Neuron (in vitro differentiated cells): ENCODE data around the gene PHLDB1.
"Not testable (repeated sequence)": the region's sequence is repeated elsewhere in the genome, so short reads cannot be mapped to it uniquely, and the experiment has no call there.

Source experiments
- H2AFZ ChIP-seq: one replicate; pipeline ENCODE4 v1.6.1; 2013; ENCODE audit warnings: low read depth, mild to moderate bottlenecking, inconsistent platforms, low read length, moderate library complexity
- H3K27me3 ChIP-seq: one replicate; pipeline ENCODE4 v1.6.1; 2013; ENCODE audit warnings: low read length; ENCODE audit not compliant: insufficient read depth
- H3K36me3 ChIP-seq: one replicate; pipeline ENCODE4 v1.6.1; 2013; ENCODE audit warnings: low read length; ENCODE audit not compliant: insufficient read depth
- H3K4me1 ChIP-seq: one replicate; pipeline ENCODE4 v1.6.1; 2013; ENCODE audit warnings: low read length; ENCODE audit not compliant: insufficient read depth
- H3K4me3 ChIP-seq: 2 replicates; pipeline ENCODE4 v1.5.1; 2013; ENCODE audit warnings: mild to moderate bottlenecking, low read length, moderate library complexity
- H3K9me3 ChIP-seq: one replicate; pipeline ENCODE4 v1.6.1; 2013; ENCODE audit warnings: low read length

The PHLDB1 gene

GRCh38 chr11:118609380-118610224 lies 2.2 kb downstream of the PHLDB1 start:
- Histone ChIP-seq H3K4me1 (peaks cover 44% of the 10 kb centered on the region), H3K9me3 (no peaks in the 10 kb centered on the region), H3K4me3 (no peak overlapping the region), H2AFZ (no peak overlapping the region), H3K27me3 (no peaks in the 10 kb centered on the region), H3K36me3 (no peaks in the 10 kb centered on the region)

GRCh38 chr11:118610225-118610772 lies 2.9 kb downstream of the PHLDB1 start:
- Histone ChIP-seq H2AFZ (no peak overlapping the region), H3K4me3 (no peak overlapping the region), H3K27me3 (no peaks in the 10 kb centered on the region), H3K9me3 (no peaks in the 10 kb centered on the region), H3K36me3 (no peaks in the 10 kb centered on the region), H3K4me1 (peaks cover 42% of the 10 kb centered on the region)

DNA sequence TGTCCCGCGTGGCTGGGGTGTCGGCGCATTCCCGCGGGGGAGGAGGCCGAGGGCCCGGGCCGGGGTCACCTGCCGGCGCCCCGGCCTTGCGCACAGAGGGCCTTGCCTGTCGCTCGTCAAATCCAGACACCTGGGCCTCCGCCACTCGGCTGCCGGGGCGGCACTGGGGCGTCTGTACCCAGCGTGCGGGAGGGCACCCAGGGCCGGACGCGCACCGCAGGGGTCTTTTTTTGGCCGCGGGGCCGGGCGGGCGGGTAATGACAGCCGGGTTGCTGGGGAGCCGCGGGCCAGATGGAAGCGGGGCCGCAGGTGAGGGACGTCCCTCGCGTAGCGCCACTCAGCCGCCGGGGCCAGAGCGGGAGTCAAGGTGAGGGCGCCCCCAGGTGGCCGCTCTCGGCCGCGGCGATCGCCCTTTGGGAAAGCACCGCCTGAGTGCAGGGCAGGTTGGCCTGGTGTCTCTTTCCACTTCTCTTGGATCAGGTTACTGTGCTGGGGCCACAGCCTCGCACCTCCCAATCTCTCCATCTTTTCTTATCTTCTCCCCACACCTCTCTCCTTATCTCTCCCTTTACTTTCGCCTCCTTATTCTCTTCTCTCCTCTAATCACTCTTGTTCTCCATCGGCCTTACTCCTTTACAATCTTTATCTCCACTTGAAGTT lies 3.5 kb downstream of the PHLDB1 start:
- H3K36me3 ChIP-seq, result no peaks in the 10 kb centered on the region
- no peak overlapping the region for H3K4me3 ChIP-seq
- no peaks in the 10 kb centered on the region for H3K27me3 ChIP-seq
- no peak overlapping the region for H2AFZ ChIP-seq
- peaks cover 42% of the 10 kb centered on the region for H3K4me1 ChIP-seq
- H3K9me3 ChIP-seq, result no peaks in the 10 kb centered on the region

GRCh38 chr11:118611433-118611795 lies 4.0 kb downstream of the PHLDB1 start:
- peaks cover 42% of the 10 kb centered on the region for H3K4me1 ChIP-seq

DNA sequence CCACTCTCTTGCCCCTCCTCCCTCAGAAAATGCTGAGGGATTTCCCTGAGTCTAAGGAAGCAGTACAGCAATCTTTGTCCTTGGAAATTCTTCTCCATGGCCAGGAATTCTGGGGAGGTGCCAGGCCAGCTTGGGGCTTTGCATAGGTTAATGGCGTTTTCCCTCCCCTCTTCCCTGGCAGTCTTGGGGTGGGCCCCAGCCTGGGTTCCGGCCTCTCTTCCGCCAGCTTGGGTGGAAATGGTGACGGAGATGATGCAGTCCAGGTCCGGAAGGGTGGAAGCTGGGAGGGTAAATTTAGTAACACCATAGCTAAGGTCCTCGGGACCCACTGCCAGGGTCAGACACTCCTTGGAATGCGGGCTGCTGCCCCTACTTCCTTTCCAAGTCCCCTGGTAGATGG lies 5.0 kb downstream of the PHLDB1 start:
- H3K4me1 ChIP-seq, result peaks cover 44% of the 10 kb centered on the region
- H2AFZ ChIP-seq, result no peak overlapping the region
- no peaks in the 10 kb centered on the region for H3K9me3 ChIP-seq
- no peaks in the 10 kb centered on the region for H3K36me3 ChIP-seq
- no peaks in the 10 kb centered on the region for H3K27me3 ChIP-seq
- no peak overlapping the region for H3K4me3 ChIP-seq

More at GRCh38 chr11:118611433-118611795, 4.0 kb downstream of the PHLDB1 start:
- H3K27me3 ChIP-seq, H3K4me3 ChIP-seq, H3K36me3 ChIP-seq, H3K9me3 ChIP-seq, H2AFZ ChIP-seq: not testable (repeated sequence)

GRCh38 chr11:118614511-118614910 lies 7.1 kb downstream of the PHLDB1 start:
- H2AFZ ChIP-seq, result no peak overlapping the region
- H3K4me1 ChIP-seq, result peaks cover 66% of the 10 kb centered on the region
- H3K4me3 ChIP-seq, result no peak overlapping the region
- no peaks in the 10 kb centered on the region for H3K9me3 ChIP-seq
- no peaks in the 10 kb centered on the region for H3K27me3 ChIP-seq
- H3K36me3 ChIP-seq, result no peaks in the 10 kb centered on the region

DNA sequence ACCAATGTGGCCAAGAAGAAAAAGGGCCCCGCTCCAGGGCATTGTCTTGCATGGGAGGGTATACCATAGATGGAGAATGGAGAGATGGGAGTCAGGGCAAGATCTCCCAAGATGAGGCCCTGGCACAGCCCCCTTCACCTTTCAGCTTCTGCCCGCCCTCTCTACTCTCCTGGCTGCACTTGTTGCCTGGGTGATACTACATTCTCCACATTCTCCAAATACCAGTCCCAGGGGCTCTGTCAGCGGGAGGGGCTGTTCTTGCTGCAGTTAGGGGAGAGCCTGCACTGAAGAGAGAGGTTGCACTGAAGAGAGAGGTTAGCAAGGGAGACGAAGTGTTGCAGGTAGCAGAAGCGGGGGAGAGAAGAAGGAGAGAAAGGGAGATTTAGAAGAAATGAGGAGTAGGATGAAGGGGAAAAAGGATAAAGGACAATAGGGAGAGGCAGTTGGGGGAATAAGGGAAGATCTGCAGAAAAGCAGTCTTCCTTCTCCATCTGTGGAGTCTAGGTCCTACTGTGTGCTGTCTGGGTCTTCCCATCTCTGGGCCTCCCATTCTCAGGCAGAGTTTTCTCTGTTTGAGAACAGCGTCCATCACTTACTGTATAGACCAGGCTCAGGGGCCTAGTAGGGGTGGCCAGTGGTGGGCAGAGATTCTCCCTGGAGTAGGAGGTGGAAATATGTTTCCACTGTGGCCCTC lies 8.0 kb downstream of the PHLDB1 start:
- H3K9me3 ChIP-seq, result no peaks in the 10 kb centered on the region
- peaks cover 72% of the 10 kb centered on the region for H3K4me1 ChIP-seq
- H3K27me3 ChIP-seq, result no peaks in the 10 kb centered on the region
- H2AFZ ChIP-seq, result no peak overlapping the region
- no peak overlapping the region for H3K4me3 ChIP-seq
- no peaks in the 10 kb centered on the region for H3K36me3 ChIP-seq

DNA sequence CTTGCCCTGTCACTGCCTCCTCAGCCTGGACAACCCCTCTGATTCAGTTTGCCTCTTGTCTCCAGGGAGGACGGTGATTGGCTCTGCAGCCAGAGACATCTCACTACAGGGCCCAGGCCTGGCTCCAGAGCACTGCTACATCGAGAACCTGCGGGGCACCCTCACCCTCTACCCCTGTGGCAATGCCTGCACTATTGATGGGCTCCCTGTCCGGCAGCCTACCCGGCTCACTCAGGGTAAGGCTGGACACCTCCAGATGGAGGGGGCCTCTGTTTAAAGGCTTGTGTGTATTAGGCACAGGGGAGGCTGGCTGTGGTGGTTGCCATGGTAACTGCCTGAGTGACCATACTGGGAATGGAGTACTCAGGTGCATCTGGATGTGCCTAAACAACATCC lies 8.6 kb downstream of the PHLDB1 start:
- H3K27me3 ChIP-seq, result no peaks in the 10 kb centered on the region
- H3K4me3 ChIP-seq, result no peak overlapping the region
- H2AFZ ChIP-seq, result no peak overlapping the region
- peaks cover 77% of the 10 kb centered on the region for H3K4me1 ChIP-seq
- H3K9me3 ChIP-seq, result no peaks in the 10 kb centered on the region
- H3K36me3 ChIP-seq, result no peaks in the 10 kb centered on the region

- H2AFZ ChIP-seq, result peak overlapping the region; percentile 13
- H3K9me3 ChIP-seq, result no peaks in the 10 kb centered on the region
- H3K4me3 ChIP-seq, result peak overlapping the region; percentile 27
- H3K36me3 ChIP-seq, result no peaks in the 10 kb centered on the region
- H3K4me1 ChIP-seq, result peaks cover 84% of the 10 kb centered on the region
- H3K27me3 ChIP-seq, result no peaks in the 10 kb centered on the region
Observed at GRCh38 chr11:118618115-118618990, 10.9 kb downstream of the PHLDB1 start.

- H3K4me3 ChIP-seq, result peak overlapping the region; percentile 27
- no peaks in the 10 kb centered on the region for H3K9me3 ChIP-seq
- peak overlapping the region; percentile 13 for H2AFZ ChIP-seq
- no peaks in the 10 kb centered on the region for H3K36me3 ChIP-seq
- H3K4me1 ChIP-seq, result peaks cover 78% of the 10 kb centered on the region
- H3K27me3 ChIP-seq, result no peaks in the 10 kb centered on the region
Observed at GRCh38 chr11:118618991-118619375, 11.6 kb downstream of the PHLDB1 start.

DNA sequence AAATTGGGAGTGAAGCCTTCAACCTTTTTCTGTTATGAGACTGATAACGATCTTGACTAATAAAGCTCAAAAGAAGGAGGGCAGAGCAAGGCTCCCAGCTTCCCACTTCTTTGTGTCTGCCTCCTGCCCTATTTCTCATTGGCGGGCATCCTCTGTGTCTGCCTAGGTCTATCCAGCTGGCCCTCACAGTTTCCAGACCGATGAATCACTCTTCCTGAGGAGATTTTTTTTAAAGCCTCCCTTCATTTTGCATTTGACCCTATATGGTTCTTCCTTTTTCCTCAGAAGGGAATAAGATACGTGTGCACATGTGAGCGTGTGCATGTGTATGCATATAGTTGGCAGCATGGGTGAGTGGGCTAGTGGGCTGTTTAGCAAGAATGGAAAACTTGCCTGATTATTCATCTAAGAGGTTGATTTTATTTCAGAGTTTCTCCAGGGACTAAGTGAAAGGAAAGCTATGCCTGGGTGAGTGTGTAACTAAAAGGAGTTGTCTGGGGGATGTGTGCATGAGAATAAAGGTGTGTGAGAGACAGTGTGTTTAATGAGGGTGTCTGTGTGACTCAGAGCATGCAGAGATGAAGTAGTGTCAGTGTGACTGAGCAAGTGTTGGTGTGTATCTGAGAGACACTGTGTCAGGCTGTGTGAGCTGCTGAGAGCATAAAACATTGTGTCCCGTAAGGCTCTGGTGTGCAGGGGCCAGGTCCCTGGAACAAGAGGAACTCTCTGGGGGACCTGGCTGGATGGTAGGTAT lies 12.2 kb downstream of the PHLDB1 start:
- no peaks in the 10 kb centered on the region for H3K9me3 ChIP-seq
- peaks cover 1% of the 10 kb centered on the region for H3K36me3 ChIP-seq
- H3K4me1 ChIP-seq, result peaks cover 73% of the 10 kb centered on the region
- H3K4me3 ChIP-seq, result peak overlapping the region; percentile 27
- H2AFZ ChIP-seq, result no peak overlapping the region
- no peaks in the 10 kb centered on the region for H3K27me3 ChIP-seq

GRCh38 chr11:118620529-118621070 lies 13.2 kb downstream of the PHLDB1 start:
- H3K36me3 ChIP-seq, result peaks cover 11% of the 10 kb centered on the region
- peak overlapping the region; percentile 89 for H3K4me3 ChIP-seq
- no peak overlapping the region for H2AFZ ChIP-seq
- H3K27me3 ChIP-seq, result no peaks in the 10 kb centered on the region
- H3K4me1 ChIP-seq, result peaks cover 65% of the 10 kb centered on the region
- no peaks in the 10 kb centered on the region for H3K9me3 ChIP-seq
